ACC112 (cell line): ENCODE data around the gene RAN.
"Not testable (repeated sequence)": the region's sequence is repeated elsewhere in the genome, so short reads cannot be mapped to it uniquely, and the experiment has no call there.

Source experiments
- H2AFZ ChIP-seq: fragments of 200-600 bp; sonication (generic); one replicate; pipeline ENCODE4 v1.6.0; 2017; ENCODE audit warnings: antibody characterized with exemption, low read length; ENCODE audit not compliant: unreplicated experiment
- H3K27ac ChIP-seq: fragments of 200-600 bp; sonication (generic); 2 replicates; pipeline ENCODE4 v1.5.1; 2014; ENCODE audit warnings: low read depth, mild to moderate bottlenecking, antibody characterized with exemption, low read length, moderate library complexity
- H3K27me3 ChIP-seq: fragments of 200-600 bp; sonication (generic); 2 replicates; pipeline ENCODE4 v1.6.1; 2014; ENCODE audit warnings: mild to moderate bottlenecking, antibody characterized with exemption, low read length, moderate library complexity, mixed read lengths; ENCODE audit not compliant: insufficient read depth
- H3K36me3 ChIP-seq: fragments of 200-600 bp; sonication (generic); 2 replicates; pipeline ENCODE4 v1.6.1; 2016; ENCODE audit warnings: mild to moderate bottlenecking, antibody characterized with exemption, low read length, moderate library complexity, mixed read lengths; ENCODE audit not compliant: insufficient read depth
- H3K4me1 ChIP-seq: fragments of 200-600 bp; sonication (generic); one replicate; pipeline ENCODE4 v1.6.1; 2016; ENCODE audit warnings: low read length, mixed read lengths; ENCODE audit not compliant: insufficient read depth, unreplicated experiment, control insufficient read depth
- H3K4me3 ChIP-seq: fragments of 200-600 bp; sonication (generic); 2 replicates; pipeline ENCODE4 v1.5.1; 2014; ENCODE audit warnings: mild to moderate bottlenecking, low read depth, low read length
- H3K79me2 ChIP-seq: fragments of 200-600 bp; sonication (generic); one replicate; pipeline ENCODE4 v1.6.0; 2016; ENCODE audit warnings: low read length; ENCODE audit not compliant: control insufficient read depth, unreplicated experiment, insufficient read depth

RAN gene

DNA sequence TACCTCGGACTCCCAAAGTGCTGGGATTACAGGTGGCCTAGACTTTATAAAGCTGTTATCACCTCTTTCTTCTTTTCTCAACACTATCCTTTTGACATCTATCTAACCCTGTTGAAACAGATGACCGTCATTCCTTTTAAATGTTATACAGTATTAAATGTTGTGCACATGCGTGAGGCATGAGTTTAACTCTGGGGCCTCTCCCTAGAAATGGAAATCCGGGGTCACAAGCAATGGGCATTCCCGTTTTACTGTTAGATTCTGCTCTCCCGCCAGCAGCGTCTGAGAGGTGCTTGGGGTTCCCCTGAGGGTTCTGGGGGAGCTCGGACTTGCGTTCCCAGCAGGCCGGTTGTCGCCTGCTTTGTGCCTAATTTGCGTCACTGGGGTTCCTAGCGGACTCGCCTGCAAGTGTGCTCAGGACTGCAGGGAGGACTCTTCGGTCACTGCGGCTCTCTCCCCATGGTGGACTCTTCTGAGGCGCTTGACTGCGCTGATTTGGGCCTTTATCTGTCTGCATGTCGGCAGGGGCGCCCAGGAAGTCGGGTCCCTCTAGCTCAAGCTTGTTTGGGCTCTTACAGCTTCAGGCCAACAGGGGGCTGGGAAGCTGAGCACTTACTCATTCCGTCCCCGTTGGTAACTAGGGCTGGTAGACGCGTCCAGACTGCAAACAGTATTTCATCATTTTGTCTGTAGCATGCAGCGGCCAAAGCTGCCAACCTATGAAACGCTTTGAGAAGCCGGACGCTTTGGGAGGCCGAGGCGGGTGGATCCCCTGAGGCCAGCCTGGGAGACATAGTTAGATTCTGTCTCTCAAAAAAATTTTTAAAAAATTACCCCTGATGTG lies 1.2 kb upstream of the RAN start:
- peaks cover 35% of the 10 kb centered on the region for H3K79me2 ChIP-seq
- peak overlapping the region; percentile 97 for H2AFZ ChIP-seq
- peaks cover 18% of the 10 kb centered on the region for H3K4me1 ChIP-seq
- peak overlapping the region; percentile 99 for H3K4me3 ChIP-seq
- H3K27me3 ChIP-seq, result no peaks in the 10 kb centered on the region
- H3K27ac ChIP-seq, result peak overlapping the region; percentile 87
- peaks cover 32% of the 10 kb centered on the region for H3K36me3 ChIP-seq

DNA sequence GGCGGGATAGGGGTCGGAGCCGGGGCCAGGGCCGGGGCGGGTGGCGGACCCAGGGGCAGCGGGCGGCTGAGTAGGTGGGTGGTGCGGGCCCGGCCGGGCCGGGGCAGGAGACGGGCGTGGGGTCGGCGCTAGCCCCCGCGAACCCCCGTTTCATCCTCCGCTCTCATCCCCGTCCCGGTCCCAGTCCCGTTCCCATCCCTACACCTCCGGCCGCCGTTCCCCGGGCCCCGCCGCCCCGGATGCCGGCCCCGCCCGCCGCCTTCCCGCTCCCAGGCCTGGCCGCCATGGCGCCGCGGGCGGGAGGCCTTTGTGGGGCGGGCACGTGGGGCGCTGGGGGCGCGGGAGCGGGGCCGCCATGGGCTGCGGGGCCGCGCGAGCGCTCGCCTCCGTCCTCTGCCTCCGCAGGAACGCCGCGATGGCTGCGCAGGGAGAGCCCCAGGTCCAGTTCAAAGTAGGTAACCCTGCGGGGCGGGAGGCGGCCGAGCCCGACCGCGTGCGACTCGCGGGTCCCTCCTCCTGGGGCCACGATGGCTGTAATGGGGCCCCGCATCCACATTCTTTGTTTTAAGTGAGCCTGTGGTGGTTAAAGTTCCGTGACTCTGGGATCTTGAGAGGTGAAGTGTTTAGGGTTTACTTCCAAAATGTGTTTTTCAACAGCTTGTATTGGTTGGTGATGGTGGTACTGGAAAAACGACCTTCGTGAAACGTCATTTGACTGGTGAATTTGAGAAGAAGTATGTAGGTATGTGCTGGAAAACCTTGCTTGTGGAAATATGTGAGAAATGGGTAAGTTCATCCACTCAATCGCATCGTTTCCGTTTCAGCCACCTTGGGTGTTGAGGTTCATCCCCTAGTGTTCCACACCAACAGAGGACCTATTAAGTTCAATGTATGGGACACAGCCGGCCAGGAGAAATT lies 572 bp downstream of the RAN start:
- Histone ChIP-seq H3K27me3 (no peaks in the 10 kb centered on the region), H3K4me1 (peaks cover 22% of the 10 kb centered on the region), H3K36me3 (peaks cover 50% of the 10 kb centered on the region)

DNA sequence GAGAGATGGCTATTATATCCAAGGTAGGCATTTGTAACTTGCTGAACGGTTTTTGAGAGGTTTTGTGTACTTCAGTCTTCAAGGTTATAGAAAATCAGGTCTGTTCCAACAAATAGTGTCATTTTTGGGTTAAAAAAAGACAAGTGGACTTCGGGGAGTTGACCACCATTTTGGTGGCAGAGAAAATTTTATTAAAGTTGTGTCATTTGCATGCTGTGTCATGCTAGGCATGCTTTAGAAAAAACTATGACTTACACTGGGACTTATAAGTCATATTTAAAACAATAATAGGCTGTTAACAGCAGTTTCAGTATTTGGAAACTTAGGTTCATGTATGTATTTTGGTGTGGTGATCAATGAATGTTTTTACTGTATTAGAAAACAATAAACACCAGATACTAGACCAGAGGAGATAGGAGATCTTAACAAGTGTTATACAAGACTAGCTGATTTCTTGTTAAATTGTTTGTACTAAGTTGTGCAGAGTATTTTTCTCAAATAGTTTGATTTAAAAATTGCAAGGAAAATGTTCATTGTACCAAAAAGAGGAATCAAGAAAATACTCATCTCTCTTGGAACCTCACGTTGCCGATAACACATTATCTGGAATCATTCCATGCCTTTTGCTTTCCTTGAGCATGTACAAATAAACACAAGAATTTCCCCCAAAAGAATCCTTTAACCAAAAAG lies 1.4 kb downstream of the RAN start:
- H2AFZ ChIP-seq, result no peak overlapping the region
- peak overlapping the region; percentile 99 for H3K4me3 ChIP-seq
- peak overlapping the region; percentile 80 for H3K27ac ChIP-seq
- peaks cover 35% of the 10 kb centered on the region for H3K79me2 ChIP-seq
- peaks cover 50% of the 10 kb centered on the region for H3K36me3 ChIP-seq
- peaks cover 22% of the 10 kb centered on the region for H3K4me1 ChIP-seq
- no peaks in the 10 kb centered on the region for H3K27me3 ChIP-seq

More for the DNA sequence above, 572 bp downstream of the RAN start:
- H3K4me3 ChIP-seq, result peak overlapping the region; percentile 99
- peak overlapping the region; percentile 74 for H2AFZ ChIP-seq
- peaks cover 35% of the 10 kb centered on the region for H3K79me2 ChIP-seq
- peak overlapping the region; percentile 80 for H3K27ac ChIP-seq

DNA sequence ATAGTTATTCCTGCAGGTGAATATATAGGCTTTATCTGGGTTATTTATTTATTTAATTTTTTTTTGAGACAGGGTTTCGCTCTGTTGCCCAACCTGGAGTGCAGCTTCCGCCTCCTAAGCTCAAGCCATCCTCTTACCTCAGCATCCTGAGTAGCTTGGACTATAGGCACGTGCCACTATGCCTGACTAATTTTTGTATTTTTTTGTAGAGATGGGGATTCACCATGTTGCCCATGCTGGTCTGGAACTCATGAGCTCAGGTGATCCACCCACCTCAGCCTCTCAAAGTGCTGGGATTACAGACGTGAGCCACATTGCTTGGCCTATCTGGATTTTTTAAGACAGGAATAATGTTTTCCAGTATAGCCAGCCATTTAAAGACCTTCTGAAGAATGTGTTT lies 2.0 kb downstream of the RAN start:
- peaks cover 35% of the 10 kb centered on the region for H3K79me2 ChIP-seq
- H3K36me3 ChIP-seq, result peaks cover 50% of the 10 kb centered on the region
- H3K4me1 ChIP-seq, result peaks cover 22% of the 10 kb centered on the region
- peak overlapping the region; percentile 99 for H3K4me3 ChIP-seq
- H2AFZ ChIP-seq, result no peak overlapping the region
- H3K27me3 ChIP-seq, result no peaks in the 10 kb centered on the region
- H3K27ac ChIP-seq, result no peak overlapping the region

DNA sequence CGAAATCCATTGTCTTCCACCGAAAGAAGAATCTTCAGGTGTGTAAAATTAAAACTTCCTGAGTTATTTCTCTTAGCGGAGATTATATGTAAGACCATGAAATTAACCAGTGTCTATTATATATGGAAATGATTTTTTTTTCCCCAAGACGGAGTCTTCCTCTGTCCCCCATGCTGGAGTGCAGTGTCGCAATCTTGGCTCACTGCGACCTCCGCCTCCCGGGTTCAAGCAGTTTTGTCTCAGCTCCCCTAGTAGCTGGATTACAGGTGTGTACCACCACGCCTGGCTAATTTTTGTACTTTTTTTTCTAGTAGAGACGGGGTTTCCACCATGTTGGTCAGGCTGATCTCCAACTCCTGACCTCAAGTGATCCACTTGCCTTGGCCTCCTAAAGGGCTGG lies 2.8 kb downstream of the RAN start:
- Histone ChIP-seq H3K36me3 (peaks cover 50% of the 10 kb centered on the region), H2AFZ (no peak overlapping the region), H3K27me3 (no peaks in the 10 kb centered on the region), H3K4me3 (peak overlapping the region; percentile 99), H3K4me1 (peaks cover 22% of the 10 kb centered on the region), H3K27ac (no peak overlapping the region), H3K79me2 (peaks cover 35% of the 10 kb centered on the region)

DNA sequence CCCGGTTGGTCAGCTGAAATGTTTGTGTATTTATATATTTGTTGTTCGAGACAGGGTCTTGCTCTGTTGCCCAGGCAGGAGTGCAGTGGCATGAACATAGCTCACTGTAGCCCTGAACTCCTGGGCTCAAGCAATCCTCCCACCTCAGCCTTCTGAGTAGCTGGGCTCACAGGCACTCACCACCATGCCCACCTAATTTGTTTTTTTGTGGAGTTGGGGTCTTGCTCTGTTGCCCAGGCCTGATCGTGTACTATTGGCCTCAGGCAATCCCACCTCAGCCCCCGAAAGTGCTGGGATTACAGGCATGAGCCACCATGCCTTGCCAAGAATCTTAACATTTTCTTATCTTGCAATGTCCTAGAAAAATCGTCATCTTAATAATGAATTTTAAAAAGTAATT lies 3.3 kb downstream of the RAN start:
- Histone ChIP-seq H3K79me2 (peaks cover 35% of the 10 kb centered on the region), H3K27me3 (no peaks in the 10 kb centered on the region), H3K4me3 (no peak overlapping the region), H3K4me1 (peaks cover 22% of the 10 kb centered on the region), H2AFZ (no peak overlapping the region), H3K27ac (no peak overlapping the region), H3K36me3 (peaks cover 50% of the 10 kb centered on the region)

DNA sequence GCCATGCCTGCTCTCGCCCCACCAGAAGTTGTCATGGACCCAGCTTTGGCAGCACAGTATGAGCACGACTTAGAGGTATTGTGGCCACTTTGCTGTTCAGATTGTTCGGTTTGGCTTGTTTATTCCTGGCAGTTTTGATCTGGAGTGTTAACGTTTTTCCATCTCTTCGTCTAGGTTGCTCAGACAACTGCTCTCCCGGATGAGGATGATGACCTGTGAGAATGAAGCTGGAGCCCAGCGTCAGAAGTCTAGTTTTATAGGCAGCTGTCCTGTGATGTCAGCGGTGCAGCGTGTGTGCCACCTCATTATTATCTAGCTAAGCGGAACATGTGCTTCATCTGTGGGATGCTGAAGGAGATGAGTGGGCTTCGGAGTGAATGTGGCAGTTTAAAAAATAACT lies 3.8 kb downstream of the RAN start:
- not testable (repeated sequence) for H3K4me3 ChIP-seq

DNA sequence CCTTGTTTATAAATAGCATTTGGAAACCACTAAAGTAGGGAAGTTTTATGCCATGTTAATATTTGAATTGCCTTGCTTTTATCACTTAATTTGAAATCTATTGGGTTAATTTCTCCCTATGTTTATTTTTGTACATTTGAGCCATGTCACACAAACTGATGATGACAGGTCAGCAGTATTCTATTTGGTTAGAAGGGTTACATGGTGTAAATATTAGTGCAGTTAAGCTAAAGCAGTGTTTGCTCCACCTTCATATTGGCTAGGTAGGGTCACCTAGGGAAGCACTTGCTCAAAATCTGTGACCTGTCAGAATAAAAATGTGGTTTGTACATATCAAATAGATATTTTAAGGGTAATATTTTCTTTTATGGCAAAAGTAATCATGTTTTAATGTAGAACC lies 4.4 kb downstream of the RAN start:
- Histone ChIP-seq H2AFZ (no peak overlapping the region), H3K27ac (no peak overlapping the region), H3K4me3 (no peak overlapping the region), H3K36me3 (peaks cover 50% of the 10 kb centered on the region), H3K79me2 (peaks cover 35% of the 10 kb centered on the region), H3K4me1 (peaks cover 16% of the 10 kb centered on the region), H3K27me3 (no peaks in the 10 kb centered on the region)

More for the DNA sequence above, 3.8 kb downstream of the RAN start:
- Histone ChIP-seq H3K36me3 (peaks cover 50% of the 10 kb centered on the region), H3K4me1 (peaks cover 17% of the 10 kb centered on the region), H3K79me2 (peaks cover 35% of the 10 kb centered on the region)
- H3K27ac ChIP-seq, H3K27me3 ChIP-seq, H2AFZ ChIP-seq: not testable (repeated sequence)

DNA sequence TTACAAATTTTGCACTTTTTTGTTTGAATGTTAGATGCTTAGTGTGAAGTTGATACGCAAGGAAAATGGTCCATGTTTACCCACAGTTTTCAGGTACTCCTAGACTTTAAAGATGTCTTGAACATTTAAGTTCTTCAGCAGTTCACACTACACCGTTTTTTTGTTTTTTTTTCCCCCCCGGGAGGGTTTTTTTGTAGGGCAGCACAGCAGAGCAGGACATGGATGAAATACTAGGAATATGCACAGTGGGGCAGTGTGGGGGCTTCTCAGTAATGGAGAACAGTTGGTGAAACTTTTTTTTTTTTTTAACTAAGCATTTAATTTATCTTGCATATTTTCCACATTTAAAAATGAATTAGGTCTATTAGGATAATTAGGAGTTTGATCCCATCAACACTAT lies 4.9 kb downstream of the RAN start:
- H3K36me3 ChIP-seq, result peaks cover 50% of the 10 kb centered on the region
- H3K27ac ChIP-seq, result no peak overlapping the region
- H3K4me3 ChIP-seq, result no peak overlapping the region
- H3K79me2 ChIP-seq, result peaks cover 35% of the 10 kb centered on the region
- H3K4me1 ChIP-seq, result peaks cover 16% of the 10 kb centered on the region
- no peak overlapping the region for H2AFZ ChIP-seq
- no peaks in the 10 kb centered on the region for H3K27me3 ChIP-seq

DNA sequence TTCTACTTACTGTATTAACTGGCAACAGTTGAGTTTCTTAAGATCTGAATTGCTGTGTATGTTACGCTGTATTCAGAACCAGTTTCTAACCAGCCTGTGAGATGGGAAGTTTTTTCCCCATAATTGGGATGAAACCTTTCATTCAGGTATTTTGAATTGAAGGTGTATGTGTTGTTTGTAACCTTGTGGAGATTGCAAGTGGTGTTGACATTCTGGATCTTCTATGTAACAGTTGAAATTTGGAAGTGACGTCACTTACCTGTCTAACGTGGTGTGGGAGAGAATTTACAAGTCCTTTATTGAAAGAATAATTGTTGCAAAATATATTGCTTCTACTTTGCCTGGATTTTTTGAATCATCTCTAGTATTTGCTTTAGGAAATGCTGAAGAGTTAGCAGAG lies 5.5 kb downstream of the RAN start:
- H3K27ac ChIP-seq, result no peak overlapping the region
- no peak overlapping the region for H3K4me3 ChIP-seq
- H3K27me3 ChIP-seq, result no peaks in the 10 kb centered on the region
- peaks cover 16% of the 10 kb centered on the region for H3K4me1 ChIP-seq
- no peak overlapping the region for H2AFZ ChIP-seq
- H3K36me3 ChIP-seq, result peaks cover 50% of the 10 kb centered on the region
- H3K79me2 ChIP-seq, result peaks cover 30% of the 10 kb centered on the region
